CD4-positive, alpha-beta T cell treated with Interleukin-15 for 1 hour (primary cell): ENCODE measurements around the gene ANKS1A.
"Not testable (repeated sequence)": the region's sequence is repeated elsewhere in the genome, so short reads cannot be mapped to it uniquely, and the experiment has no call there.

Experiments used
- DNase-seq: peaks from one replicate; pipeline ENCODE4 v3.0.0-alpha.2; 2020

ANKS1A gene

DNA sequence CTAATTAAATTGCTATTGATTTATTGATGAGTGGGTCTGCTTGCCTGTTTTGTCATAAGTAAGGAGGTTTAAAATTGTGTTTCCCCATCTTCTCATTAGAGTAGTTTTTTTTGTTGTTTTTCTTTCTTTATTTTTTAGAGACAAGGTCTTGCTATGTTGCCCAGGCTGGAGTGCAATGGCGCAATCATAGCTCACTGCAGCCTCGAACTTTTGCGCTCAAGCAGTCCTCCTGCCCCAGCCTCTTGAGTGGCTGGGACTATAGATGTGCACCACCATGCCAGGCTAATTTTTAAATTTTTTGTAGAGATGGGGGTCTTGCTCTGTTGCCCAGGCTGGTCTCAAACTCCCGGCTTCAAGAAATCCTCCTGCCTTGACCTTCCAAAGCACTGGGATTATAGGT lies 31.0 kb downstream of the ANKS1A start:
- no peak for DNase-seq

DNA sequence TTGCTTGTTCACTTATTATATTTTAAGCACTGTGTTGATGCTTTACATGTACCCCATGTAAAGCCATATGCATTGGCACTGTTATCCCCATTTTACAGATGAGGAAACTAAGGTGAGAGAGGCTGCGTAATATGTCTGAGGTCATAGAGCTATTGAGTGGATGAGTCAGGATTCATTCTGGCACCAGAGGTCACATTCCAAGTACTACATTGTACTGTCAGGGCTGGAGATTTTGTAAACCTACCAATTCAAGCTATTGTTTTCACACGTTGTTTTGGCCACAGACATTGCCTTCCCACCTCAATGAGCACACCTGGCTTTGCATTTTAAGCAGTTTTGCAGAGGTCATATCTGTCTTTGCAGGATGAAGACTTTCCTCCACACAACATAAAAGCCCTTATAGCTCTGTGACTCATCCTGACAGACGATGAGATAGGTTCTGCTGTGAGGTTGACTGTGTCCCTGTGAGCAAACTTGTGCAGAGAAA lies 33.2 kb downstream of the ANKS1A start:
- DNase-seq, result no peak

- DNase-seq, result no peak
These were observed 36.0 kb downstream of the ANKS1A start for GRCh38 chr6:34924831-34925625.

DNA sequence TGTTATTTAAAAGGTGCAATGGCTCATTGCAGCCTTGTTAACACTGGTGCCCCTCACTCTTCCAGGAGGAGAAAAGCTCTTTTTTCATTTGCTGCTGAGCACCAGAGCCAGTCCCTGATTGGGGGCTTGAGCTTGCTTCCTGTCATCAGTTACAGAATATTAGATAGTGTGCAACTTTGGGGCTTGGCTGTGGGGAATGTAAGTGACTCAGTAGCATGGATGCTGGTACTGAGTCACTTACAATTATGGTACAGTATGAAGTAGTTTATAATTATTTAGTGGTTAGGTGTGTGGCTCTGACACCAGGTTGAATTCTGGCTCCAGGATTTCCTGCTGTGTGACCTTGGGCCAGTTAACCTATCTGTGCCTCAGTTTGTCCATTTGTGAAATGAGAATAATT lies 37.6 kb downstream of the ANKS1A start:
- DNase-seq, result no peak

GRCh38 chr6:34928220-34928619 lies 39.2 kb downstream of the ANKS1A start:
- no peak for DNase-seq

DNA sequence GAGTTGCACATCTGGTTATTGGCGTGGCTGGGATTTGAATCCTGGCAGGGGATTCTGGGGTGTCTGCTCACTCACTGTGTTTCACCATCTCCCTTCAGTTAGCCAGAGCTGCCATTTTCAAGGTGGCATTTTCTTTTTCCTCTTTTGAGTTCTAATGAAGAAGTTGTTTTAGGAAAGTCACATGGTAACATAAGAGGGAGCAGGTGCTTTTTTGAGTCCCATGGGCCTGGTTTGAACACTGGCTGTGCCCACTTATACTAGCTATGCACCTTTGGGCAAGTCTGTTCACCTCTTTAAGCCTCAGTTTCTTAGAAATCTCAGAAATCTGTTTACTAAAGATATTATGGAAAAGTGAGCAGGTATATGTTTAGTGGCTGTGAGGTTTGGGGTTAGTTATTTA lies 39.6 kb downstream of the ANKS1A start:
- no peak for DNase-seq

DNA sequence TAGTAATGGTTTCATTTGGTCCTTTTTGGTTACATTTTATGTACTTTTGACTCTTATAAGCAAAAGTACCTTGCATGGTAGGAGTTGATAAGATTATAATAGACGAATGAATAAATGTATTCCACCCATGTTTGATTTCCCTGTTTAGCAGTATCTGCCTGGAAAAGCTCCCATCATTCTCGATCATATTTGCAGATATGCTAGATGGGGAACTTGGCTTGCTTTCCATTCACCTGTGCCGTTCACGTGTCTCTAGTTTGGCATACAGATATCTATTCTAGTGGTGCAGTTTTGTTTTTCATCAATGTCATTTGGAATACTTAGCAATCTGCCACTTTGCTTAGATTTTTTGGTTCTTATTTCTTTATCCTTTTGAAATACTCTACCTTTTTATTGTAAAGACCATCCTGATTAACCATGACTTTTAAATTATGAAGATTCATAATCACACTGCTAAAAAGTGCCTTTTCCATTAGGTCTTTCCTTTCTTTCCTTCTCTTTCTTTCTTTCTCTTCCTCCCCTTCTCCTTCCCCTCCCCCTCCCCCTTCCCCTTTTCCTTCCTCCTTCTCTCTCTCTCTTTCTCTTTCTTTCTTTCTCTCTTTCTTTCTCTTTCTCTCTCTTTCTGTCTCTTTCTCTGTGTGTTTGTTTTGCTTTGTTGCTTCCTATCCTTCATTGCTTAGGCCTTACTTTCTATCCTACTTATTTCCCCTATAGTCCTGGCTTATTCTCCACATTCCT lies 40.4 kb downstream of the ANKS1A start:
- DNase-seq, result no peak

GRCh38 chr6:34930221-34930620 lies 41.2 kb downstream of the ANKS1A start:
- DNase-seq, result no peak

GRCh38 chr6:34932202-34932601 lies 43.1 kb downstream of the ANKS1A start:
- DNase-seq, result not testable (repeated sequence)

DNA sequence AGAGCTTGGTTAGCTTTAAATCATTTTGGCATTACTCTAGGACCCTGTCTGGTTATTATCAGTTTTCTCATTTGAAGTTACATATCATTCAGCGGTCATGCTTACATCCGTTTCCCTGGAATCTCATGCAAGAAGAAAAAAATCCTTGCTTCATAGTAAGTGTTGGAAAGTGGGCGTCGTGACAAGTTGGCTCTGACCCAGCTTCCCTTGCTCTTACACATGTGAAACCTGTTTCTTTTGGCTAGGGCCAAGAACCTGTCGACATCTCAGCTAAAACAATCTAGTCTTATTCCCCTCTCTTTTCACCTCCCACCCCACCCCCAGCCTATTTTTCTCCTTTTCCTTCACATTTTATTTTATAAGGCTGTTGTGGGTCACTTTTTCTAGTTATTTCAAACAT lies 45.5 kb downstream of the ANKS1A start:
- DNase-seq, result no peak

GRCh38 chr6:34938268-34938667 lies 49.2 kb downstream of the ANKS1A start:
- DNase-seq, result no peak

DNA sequence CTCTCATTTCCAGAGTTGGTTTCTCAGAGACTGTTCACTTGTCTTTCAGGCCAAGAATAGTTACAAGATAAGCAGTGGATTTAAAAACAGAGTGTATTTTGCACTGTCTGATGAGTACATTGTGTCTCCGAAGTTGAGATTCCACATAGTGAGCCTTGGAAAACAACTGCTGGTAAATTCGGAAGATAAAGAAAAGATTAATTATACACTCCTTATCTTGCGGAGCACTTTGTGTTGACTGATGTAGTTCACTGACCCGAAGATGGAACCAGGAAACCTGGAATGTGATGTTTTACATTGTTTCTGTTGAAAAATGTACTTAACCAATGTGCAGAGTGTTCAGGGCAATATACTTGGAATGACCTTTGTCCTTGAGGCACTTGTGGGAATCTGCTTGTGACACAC lies 51.0 kb downstream of the ANKS1A start:
- DNase-seq, result no peak

DNA sequence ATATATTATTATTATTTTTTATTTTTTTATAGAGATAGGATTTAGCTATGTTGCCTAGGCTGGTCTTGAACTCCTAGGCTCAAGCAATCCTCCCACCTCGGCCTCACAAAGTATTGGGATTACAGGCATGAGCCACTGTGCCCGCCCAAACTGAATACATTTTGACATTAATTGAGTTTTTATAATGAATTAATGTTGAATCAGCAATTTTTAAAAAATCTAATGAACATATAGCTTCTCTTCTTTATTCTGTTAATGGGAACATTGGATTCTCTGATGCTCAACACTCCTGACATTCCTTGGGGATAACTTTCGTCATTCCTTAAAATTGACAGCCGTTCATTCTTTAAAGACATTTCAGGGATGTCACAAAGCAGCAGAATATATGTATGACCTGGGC lies 52.4 kb downstream of the ANKS1A start:
- DNase-seq, result no peak

DNA sequence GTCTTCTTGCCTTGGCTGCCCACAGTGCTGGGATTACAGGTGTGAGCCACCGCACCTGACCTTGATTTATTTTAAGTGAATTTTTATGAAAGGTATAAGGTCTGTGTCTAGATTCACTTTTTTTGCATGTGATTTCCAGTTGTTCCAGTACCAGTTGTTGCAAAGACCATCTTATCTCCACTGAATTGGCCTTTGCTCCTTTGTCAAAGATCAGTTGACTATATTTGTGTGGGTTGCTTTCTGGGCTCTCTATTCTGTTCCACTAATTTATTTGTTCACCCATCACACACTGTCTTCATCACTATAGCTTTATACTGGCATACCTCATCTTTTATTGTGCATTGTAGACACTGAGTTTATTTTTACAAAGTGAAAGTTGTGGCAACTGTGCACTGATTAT lies 56.3 kb downstream of the ANKS1A start:
- DNase-seq, result no peak

GRCh38 chr6:34947561-34947960 lies 58.5 kb downstream of the ANKS1A start:
- no peak for DNase-seq

DNA sequence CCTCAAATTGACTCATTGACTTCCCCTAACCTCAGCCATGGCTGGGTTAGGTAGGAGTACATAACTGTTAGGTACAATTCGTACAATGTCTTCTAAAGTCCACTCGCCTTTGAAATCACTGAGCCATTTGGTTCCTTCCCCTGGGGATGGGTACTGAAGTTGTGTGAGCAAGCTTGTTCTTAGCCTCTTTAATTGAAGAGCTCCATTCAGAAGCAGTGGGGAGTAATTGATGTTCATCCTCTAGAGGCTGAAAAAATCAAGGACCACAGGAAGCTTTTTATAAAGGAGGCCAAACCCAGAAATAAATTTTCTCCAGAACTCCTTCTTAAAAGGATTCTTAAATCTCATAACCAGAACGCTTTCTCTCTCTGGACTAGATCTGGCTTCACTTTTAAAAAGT lies 60.6 kb downstream of the ANKS1A start:
- DNase-seq, result no peak

GRCh38 chr6:34950849-34951248 lies 61.8 kb downstream of the ANKS1A start:
- DNase-seq, result no peak

- DNase-seq, result no peak
These were observed 62.7 kb downstream of the ANKS1A start for GRCh38 chr6:34951731-34952130.

DNA sequence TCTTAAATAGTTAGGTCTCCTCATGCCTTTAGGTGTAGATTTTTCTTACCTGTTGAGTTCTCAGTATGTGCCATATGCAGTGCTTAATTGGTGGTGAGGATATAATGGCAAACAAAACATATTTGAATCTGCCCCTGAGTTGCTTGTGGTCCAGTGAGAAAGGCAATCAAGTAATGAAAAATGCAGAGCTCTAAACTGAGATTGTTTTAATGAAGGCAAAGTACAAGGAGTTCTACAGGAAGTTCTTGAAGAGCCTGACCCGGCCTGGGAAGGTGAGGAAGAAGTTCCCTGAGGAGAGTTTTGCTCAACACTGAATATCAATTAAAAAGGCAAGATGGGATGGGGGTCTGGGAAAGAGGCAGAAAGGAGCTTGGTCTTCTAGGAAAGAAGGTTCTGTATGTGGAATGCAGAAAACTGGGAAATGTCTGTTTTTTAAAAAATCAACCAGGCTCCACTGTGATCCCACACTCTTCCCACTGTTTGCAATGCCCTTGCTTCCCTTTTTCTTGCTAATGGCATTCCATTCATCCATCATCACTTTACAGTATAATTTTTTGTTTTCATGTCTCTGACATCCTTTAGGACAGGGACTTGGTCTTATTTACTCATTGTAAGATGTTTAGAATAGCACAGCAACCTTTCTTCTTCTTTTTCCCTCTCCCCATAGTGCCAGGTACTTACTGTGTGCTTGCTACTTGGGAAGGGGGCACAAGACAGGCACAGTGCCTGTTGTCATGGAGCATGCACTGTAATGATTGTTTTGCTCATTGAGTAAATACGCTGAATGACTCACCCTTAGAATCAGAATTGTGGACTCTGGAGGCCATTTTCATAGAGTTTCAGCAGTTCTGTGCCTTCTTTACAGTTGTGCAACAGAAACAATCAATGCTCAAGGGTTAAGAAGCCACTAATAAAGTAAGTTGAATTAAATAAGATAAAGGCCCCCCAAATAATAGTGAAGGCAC lies 64.3 kb downstream of the ANKS1A start:
- DNase-seq, result no peak

DNA sequence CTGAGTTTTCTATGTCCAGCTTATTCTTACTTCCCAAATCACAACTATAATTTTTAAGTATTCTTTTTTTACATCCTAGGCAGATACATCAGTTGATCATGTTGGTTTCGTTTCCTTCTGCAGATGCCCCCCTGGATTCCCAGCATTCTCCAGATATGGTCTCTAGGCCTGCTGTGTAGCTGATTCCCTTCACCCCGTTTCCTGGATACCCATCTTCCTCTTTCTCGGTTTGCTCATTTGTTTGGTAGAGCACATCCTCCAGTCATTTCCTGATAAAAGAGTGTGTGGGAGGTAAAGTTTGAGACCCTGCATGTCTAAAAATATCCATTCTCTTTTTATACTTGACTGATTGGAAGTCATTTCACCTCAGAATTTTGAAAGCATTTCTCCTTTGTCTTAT lies 66.4 kb downstream of the ANKS1A start:
- DNase-seq, result no peak

DNA sequence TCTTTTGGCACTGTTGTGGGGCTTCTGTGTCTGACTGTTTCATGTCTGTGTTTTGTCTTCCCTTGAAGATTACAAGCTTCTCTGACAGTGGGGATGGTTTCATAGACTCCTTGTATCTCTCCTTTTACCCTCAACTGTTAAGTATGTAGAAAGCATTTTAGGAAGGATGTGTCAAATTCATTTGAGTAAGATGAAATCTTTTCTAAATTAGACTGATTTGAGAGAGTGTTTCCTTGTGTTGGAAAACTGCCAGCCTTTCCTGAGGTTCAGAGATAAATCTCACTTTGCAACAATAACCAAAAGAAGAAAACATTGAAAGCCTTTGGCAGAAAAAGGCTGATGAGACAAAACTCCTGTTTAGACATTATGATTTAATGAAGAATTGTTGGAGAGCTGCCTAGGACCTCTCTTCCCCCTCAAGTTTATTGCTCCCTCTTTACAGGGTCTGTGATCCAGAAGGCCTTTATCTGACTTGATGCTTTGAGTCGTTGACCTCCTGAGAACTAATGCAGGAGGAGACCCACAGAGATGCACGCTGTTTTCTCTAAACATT lies 68.3 kb downstream of the ANKS1A start:
- DNase-seq, result no peak

GRCh38 chr6:34958734-34959133 lies 69.7 kb downstream of the ANKS1A start:
- no peak for DNase-seq

- DNase-seq, result no peak
These were observed 70.2 kb downstream of the ANKS1A start for GRCh38 chr6:34959224-34959623.
